Stimulated activated CD8-positive, alpha-beta memory T cell treated with anti-CD3 and anti-CD28 coated beads, Interleukin-15, amount 100 ng/mL, for 4 hours (primary cell): ENCODE measurements around the gene PPP1CA.
A peak's percentile ranks its signal among the peaks of the same experiment; 100 is the strongest.
"Not testable (repeated sequence)": the region's sequence is repeated elsewhere in the genome, so short reads cannot be mapped to it uniquely, and the experiment has no call there.

Experiments
- DNase-seq, 2 donors: peaks; one replicate each; pipeline ENCODE4 v3.0.0-alpha.2; 2020; ENCODE audit warnings: low read depth in 2 of 2

The PPP1CA gene

DNA sequence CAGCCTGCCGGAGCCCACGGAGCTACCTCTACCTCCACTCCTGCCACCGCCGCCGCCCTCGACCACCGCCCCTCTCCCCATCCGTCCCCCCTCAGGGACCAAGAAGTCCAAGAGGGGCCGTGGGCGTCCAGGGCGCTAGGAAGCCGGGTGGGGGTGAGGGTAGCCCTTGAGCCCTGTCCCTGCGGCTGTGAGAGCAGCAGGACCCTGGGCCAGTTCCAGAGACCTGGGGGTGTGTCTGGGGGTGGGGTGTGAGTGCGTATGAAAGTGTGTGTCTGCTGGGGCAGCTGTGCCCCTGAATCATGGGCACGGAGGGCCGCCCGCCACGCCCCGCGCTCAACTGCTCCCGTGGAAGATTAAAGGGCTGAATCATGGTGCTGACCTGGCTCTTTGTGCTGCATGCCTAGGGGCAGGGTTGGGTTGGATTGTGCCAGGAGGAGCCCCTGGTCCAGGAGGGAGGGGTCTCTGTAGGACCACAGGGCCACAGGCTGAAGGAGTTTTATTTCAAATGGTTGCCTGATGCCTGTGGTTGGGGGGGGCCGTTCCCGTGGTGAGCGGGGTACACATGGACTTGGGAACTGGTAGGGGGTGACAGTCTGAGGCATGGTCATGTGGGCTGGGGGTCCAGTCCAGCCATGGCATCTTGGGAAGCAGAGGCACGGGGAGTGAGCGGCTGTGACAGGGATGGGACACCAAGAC lies 33.5 kb upstream of the PPP1CA start:
- DNase-seq: no peak

DNA sequence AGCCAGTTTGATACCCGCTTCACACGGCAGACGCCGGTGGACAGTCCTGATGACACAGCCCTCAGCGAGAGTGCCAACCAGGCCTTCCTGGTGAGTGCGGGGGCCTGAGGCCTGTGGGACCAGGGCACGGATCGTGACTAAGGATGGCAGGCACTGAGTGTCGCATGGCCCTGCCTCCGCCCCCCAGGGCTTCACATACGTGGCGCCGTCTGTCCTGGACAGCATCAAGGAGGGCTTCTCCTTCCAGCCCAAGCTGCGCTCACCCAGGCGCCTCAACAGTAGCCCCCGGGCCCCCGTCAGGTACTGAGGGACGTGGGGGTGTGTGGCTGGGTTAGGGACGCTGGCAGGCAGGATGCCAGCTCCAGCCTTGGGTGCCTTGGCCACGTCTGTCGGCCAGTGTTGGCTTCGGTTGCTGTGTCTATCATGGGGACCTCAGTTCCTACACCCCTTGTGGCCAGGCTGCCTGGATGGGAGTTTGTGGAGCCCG lies 32.8 kb upstream of the PPP1CA start:
- DNase-seq: no peak

- no peak for DNase-seq
Measured at GRCh38 chr11:67433536-67434394, 32.1 kb upstream of the PPP1CA start.

GRCh38 chr11:67432655-67433349 lies 31.1 kb upstream of the PPP1CA start:
- no peak for DNase-seq

GRCh38 chr11:67431346-67432249 lies 29.9 kb upstream of the PPP1CA start:
- DNase-seq: no peak

DNA sequence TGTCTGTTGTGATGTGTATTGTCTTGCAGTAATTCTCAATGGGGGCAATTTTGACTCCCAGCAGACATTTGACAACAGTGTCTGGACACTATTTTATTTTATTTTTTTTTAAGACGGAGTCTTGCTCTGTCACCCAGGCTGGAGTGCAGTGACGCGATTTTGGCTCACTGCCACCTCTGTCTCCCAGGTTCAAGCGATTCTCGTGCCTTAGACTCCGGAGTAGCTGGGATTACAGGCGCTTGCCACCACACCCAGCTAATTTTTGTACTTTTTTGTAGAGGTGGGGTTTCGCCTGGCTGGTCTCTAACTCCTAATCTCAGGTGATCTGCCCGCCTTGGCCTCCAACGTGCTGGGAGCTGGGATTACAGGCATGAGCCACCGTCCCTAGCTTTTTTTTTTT lies 28.1 kb upstream of the PPP1CA start:
- no peak for DNase-seq

DNA sequence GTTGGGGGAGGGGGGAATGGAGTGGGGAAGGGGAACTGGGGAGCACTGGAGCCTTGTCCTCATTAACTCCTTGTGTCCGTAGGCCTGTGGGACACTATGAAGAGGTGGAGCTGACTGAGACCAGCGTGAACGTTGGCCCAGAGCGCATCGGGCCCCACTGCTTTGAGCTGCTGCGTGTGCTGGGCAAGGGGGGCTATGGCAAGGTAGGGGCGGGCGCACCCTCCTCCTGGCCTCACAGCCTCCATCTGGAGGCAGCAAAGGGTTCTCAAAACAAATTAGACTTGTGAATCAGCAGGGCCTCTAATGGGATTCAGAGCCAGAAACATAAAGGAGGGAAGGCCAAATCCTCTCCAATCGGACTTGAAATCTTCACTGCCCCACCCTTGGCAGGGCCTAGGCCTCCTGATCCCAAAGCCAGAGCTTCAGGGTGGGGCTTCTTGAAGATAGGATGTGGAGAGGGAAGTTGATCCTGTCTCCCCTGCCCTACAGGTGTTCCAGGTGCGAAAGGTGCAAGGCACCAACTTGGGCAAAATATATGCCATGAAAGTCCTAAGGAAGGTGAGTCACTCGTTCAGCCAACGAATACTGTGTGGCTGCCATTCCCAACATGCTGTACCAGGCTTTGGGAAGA lies 27.5 kb upstream of the PPP1CA start:
- DNase-seq: no peak

DNA sequence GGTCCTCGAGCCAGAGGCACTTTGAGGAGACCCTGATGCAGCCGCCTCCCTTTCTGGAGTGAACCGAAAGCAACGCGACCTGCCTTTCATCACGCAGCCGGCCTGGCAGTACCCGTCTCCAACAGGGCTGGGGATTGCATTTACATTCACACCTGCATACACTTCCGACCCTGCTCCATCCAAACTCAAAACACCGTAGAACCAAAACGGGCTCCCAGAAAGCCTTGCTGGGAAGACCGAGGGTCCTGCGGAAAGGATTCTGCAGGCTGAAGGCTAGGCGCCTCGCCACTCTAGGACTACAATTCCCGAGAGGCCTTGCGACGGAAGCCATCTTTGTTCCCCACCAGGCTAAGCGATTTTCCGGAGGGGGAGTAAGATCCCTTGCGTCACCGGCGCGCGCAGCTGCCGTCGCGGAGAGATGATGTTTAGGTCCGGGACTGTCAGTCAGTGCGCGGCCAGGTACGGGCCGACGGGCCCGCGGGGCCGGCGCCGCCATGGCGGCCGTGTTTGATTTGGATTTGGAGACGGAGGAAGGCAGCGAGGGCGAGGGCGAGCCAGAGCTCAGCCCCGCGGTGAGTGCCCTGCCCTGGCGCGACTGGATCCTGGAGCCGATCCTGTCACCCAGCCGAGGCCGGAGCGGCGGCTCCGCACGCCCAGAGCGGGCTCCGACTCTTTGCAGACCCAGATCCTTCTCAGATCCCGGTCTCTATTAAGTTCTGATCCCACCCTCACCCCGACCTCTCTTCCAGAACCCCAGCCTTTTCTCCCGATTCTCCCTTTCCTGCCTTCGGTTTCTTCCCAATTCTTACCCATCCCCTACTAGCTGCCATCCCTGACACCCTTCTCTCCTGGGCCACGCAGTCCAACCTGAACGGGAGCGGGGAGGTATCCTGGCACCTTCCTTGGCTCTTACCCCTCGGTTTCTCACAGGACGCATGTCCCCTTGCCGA lies 26.7 kb upstream of the PPP1CA start, which contains the start of gene RPS6KB2:
RPS6KB2 (plus strand) TSS at position 443 of the 950 bp plus-strand sequence; CDS start at position 495, 52 bp downstream.
- DNase-seq: peak; percentile 98

DNA sequence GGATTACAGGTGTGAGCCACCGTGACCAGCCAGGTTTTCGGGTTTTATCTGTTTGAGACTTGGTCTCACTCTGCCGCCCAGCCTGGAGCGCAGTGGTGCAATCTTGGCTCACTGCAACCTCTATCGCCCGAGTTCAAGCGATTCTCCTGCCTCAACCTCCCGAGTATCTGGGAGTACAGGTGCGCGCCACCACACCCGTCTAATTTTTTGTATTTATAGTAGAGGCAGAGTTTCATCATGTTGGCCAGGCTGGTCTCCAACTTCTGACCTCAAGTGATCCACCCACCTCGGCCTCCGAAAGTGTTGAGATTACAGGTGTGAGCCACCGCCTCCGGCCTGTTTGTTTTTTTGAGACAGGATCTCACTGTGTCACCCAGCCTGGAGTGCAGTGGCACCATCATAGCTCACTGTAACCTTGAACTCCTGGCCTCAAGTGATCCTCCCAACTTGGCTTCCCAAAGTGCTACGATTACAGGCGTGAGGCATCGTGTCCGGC lies 25.8 kb upstream of the PPP1CA start:
- DNase-seq: not testable (repeated sequence)

DNA sequence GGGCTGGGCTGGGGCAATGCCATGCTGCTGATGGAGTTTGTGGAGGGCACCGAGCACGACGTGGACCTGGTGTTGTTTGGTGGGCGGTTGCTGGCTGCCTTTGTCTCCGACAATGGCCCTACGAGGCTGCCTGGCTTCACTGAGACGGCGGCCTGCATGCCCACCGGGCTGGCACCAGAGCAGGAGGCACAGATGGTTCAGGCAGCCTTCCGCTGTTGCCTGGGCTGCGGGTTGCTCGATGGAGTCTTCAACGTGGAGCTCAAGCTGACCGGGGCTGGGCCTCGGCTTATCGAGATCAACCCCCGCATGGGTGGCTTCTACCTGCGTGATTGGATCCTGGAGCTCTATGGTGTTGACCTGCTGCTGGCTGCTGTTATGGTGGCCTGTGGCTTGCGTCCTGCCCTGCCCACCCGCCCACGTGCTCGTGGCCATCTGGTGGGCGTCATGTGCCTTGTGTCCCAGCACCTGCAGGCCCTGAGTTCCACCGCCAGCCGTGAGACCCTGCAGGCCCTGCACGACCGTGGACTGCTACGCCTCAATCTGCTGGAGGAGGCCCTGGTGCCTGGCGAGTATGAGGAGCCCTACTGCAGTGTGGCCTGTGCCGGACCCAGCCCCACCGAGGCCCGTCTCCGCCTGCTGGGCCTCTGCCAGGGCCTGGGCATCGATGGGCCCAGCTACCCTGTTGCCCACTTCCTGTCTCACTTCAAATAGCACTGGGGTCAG lies 22.4 kb upstream of the PPP1CA start:
- DNase-seq: no peak

DNA sequence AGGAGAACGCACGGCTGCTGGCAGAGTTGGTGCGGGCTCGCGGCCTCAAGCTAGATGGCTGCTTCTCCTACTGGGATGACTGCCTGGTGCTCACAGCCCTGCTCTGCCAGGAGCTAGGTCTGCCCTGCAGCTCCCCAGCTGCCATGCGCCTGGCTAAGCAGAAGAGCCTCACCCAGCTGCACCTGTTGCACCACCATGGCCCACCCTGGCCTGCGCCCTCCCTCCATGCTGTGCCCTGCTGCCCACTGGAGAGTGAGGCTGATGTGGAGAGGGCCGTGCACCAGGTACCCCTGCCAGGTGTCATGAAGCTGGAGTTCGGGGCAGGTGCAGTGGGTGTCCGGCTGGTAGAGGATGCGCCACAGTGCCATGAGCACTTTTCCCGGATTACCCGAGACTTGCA lies 21.8 kb upstream of the PPP1CA start:
- DNase-seq: no peak

- no peak for DNase-seq
Measured at GRCh38 chr11:67422891-67423290, 21.2 kb upstream of the PPP1CA start.

DNA sequence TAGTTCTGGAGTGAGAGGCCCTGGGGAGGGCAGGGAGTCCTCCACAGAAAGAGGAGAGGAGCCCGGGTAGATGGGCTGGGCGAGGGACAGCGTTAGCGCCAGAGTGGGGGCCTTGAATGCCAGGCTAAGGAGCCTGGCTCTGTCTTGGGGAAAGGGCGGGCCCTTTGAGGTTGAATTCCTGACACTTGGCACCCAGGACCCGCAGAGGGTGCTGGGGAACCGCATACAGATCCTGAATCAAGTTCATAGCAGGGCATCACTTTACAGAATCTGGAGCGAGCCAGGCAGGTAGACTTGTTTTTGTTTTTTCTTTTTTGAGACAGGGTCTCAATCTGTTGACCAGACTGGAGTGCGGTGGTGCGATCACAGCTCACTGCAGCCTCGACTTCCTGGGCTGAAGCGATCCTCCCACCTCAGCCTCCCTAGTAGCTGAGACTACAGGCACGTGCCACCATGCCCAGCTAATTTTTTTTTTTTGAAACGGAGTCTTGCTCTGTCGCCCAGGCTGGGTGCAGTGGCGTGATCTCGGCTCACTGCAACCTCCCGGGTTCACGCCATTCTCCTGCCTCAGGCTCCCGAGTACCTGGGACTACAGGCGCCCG lies 19.9 kb upstream of the PPP1CA start:
- DNase-seq: no peak

DNA sequence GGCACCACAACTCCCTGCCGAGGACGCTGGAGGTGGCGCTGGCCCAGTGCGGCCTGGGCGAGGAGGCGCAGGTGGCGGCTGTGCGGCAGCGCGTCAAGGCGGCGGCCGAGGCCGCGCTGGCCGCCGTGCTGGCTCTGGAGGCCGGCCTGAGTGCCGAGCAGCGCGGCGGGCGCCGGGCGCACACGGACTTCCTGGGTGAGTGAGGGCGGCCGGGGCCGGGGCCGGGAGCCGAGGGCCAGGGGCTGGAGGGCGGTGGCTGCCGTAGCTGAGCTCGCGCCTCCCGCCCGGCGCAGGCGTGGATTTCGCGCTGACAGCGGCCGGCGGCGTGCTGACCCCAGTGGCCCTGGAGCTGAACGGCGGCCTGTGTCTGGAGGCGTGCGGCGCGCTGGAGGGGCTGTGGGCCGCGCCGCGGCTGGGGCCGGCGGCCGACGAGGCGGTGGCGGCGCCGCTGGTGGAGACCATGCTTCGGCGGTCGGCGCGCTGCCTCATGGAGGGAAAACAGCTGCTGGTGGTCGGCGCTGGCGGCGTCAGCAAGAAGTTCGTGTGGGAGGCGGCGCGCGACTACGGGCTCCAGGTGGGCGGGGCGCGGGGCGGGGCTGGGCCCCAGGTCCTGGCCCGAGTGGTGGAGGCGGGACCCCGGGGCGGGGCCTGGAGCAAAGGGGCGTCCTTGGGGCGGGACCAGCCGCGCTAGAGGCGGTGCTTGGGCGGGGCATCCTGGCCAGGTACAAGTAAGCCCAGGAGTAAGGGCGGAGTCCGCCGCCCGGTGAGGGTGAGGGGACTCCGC lies 19.2 kb upstream of the PPP1CA start:
- DNase-seq: peak; percentile 96 to 97

DNA sequence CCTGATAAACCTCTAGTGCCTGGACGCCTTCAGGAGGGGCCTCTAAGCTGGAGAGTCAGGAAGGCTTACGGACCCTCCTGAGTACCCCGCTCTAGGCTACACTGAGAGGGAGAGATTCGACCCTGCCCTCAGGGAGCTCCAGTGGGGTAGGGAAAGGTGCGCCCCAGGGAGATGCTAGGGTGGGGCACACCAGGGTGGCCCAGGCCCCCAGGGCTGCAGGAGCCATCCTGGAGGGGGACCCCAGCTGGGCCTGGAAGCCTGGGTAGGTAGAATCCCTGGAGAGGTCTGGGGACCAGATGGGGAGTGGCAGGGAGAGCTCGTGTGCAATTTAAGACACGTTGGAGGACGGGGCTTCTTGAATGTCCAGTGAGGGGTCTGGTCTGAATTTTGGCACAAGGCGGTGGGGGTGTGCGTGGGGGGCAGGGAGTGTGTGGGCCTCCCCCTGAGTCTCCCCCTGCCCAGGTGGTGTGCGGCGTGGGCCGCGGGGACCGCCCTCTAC lies 18.5 kb upstream of the PPP1CA start:
- no peak for DNase-seq

- no peak for DNase-seq
Measured at GRCh38 chr11:67419325-67420049, 17.8 kb upstream of the PPP1CA start.
